GM11168 (cell line): ENCODE measurements around the gene ANAPC1.
"Not testable (repeated sequence)": the region's sequence is repeated elsewhere in the genome, so short reads cannot be mapped to it uniquely, and the experiment has no call there.

Experiments
- in situ Hi-C: fragments of 300-500 bp; cut with MboI; formaldehyde crosslinking; loops from one replicate; pipeline ENCODE4 v1.12.0; 2022; ENCODE audit warnings: low sequenced_read_pairs; ENCODE audit not compliant: unreplicated experiment

ANAPC1 gene

GRCh38 chr2:111905990-111906735 is 22.2 kb upstream of the ANAPC1 start:
- in situ Hi-C loops = no loop called here

DNA sequence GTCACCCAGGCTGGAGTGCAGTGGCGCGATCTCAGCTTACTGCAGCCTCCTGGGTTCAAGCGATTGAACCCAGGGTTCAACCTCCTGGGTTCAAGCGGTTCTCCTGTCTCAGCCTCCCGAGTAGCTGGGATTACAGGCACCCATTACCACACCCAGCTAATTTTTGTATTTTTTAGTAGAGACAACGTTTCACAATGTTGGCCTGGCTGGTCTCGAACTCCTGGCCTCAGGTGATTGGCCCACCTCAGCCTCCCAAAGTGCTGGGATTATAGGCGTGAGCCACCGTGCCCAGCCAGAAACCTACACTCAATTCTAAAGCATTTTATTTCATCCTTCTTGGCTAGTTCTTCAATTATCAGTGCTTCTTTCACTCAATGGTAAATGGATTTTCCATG is 21.5 kb upstream of the ANAPC1 start:
- in situ Hi-C loops = not testable (repeated sequence)

DNA sequence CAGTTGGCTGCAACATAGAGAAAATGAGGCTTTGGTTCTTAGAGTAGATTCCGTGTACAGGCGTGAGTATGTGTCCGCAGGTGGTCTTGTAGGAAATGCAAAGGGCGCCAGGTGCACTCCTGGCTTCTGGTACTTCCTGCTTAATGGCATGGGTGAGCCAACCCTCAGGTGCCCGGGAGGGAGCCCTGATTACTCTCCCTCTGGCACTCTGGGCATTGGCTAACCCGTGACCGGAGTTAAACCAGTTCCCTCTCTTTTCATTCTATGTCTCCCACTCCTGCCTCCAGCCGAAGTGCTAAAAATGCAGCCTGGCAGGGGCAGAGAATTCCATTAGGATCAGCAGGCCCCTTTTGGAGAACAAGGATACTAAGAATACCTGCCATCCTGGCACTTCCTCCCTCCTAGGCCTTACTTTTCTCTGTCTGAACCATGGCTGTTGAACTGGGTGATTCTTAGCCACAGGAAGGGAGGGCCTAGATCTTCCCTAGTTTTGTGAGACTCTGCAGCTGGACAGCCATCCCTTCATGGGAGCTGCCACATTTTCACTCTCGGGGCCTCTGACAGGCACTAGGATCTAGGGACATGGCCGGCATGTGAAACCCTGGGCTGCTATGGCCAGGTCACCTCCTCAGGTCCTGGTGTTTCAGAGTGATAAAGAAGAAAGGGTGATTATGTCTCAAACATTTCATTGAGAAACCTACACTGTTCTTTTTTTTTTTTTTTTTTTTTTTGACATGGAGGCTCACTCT is 20.9 kb upstream of the ANAPC1 start:
- in situ Hi-C loops = no loop called here

- in situ Hi-C loops = no loop called here
Measured at GRCh38 chr2:111903930-111904439, 20.0 kb upstream of the ANAPC1 start.

- in situ Hi-C loops = no loop called here
Measured at GRCh38 chr2:111903516-111903915, 19.5 kb upstream of the ANAPC1 start.

DNA sequence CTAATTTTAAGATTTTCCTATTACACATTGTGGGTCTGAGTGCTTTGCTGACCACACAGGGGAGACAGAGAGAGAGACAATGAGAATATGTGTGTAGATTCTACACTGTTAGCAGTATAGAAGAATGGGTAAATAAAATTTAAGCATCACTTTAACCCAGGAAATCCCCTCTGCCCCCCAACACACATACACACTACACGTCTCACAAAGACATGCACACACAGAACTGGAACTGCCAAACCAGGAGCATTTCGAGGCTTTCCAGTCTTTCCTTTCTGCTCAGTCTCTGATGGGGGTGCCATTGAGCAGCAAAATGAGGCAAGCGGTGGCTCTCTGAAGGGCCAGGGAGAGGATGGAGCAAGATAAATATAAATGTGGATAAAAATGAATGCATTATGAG is 16.9 kb upstream of the ANAPC1 start:
- in situ Hi-C loops = no loop called here

DNA sequence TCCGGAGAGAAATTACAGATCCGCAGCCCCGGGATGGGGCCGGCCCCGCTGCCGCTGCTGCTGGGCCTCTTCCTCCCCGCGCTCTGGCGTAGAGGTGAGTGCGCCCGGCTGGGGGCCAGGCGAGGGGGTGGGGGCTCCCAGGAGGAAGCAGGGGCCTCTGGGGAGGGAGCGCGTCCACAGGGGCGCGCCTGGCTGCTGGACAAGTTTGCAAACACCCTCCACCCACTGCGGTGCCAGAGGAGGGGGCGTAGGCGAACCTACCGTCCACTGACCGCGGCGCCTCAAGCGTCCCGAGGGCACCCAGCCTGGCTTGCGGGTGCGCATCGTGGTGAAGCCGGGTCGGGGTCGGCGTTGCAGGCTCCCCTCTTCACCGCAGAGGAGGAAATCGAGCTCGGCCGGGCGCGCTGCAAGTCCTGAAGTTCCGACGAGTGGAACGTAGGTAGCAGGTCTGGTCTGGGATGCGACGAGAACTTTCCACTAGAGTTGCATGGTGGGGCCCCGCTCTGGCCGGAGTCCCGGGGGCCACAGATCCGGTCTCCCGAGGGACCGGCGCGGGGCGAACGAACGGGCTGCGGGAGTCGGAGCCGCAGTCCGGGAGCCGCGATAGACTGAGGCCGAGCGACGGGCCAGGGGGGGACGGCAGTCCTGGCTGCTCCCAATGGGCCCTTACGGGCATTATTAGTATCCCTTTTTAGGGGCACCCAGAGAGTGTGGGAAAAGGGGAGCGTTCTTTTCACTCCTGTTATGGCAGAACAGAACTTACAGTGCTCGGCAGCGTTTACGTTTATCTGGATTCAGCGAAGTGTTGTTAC is 14.9 kb upstream of the ANAPC1 start:
- in situ Hi-C loops = no loop called here

DNA sequence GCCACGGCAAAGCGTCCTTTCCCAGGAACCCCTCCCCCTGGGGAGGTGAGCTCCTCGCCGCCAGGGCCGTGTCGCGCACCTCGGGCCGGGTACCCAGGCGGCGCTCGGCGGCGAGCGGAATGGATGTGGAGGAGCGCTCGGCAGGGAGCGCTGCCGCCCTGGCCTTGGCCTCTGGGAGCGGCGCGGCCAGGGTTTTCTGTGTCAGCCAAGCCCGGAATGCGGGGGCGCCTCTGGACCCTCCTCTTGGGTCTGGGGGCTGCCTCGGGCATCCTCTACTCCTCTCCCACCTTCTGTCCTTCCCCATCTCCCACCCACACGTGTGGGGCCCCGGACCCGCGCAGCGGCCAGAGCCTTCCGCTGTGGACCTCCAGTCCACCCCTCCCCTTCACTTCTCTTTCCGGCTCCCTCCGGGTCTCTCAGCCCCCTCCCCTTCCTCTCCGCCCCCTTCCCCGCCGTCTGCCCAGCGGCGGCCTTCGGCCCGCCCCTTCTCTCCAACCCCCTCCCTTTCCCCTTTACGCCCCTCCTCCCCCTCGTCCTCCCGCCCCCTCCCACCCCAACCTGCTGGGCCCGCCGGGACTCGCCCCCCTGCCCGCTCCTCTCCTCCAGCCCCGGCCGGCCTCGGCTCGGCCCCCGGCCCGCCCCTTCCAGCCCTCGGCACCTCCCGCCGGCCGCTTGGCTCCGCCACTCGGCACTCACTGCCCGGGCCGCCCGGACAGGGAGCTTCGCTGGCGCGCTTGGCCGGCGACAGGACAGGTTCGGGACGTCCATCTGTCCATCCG is 14.1 kb upstream of the ANAPC1 start, which contains the start of gene MERTK:
Gene MERTK, plus strand, starts transcription at position 684 of the 779 bp plus-strand sequence. CDS start 129 bp downstream, outside the sequence.
- in situ Hi-C loops = no loop called here

DNA sequence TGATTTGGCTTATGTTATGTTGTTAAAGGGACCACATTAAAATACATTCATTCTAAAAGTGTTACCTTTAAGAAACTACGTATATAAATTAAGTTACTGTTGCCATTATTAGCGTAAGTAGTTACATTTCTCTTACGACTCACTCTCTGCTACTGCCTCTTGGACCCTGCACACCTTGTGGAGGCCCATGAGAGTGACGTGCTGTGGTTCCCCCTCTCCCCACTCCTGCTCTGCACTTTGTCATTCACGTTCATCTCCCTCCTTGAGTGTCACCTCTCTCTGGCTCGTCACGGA is 13.6 kb upstream of the ANAPC1 start:
- in situ Hi-C loops = no loop called here

DNA sequence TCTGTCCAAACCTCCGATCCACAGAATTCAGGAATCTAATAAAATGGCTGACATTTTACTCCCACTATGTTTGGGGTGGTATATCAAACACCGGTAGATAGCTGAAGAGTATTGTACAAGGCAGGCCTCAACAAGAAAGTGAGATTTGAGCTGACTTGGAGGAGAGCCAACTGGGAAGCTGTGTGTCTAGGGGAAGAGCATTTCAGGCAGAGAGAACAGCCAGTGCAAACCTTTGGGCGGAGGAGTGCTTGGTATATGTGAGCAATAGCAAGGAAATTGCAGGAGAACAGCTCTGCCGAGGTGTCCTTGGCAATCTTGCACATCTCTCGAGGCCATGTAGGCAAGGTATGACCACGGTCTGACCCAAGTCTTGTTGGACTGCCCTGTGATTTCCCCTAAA is 12.6 kb upstream of the ANAPC1 start:
- in situ Hi-C loops = no loop called here

DNA sequence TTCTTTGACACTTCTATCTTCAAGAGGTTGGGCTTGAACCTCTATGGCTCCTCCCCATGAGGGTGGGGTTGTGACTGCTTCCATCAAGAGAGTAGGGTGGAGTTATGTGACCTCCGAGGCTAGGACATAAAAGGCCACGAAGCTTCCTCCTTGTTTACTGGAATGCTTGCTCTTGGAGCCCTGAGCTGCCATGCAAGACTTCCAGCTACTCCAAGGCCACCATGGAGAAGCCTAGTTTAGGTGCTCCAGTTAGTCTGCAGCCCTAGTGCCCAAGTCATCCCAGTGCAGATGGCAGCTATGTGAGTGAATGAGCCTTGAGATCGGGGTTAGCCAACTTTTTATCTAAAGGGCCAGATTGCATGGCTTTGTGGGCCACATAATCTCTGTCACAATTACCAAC is 12.0 kb upstream of the ANAPC1 start:
- in situ Hi-C loops = no loop called here

DNA sequence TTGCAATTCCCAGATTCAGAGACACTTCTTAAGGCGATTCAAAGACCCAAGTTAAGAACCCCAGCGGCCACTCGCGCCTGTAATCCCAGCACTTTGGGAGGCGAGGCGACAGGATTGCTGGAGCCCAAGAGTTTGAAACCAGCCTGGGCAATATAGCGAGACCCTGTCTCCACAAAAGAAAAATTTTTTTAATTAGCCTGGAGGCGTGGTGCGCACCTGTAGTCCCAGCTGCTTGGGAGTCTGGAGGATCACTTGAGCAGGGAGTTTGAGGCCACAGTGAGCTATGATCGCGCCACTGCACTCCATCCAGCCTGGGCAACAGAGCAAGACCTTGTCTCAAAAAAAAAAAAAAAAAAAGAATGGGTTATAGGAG is 585 bp upstream of the ANAPC1 start:
- in situ Hi-C loops = no loop called here

- in situ Hi-C loops = not testable (repeated sequence)
Measured at GRCh38 chr2:111872806-111873205, 11.2 kb downstream of the ANAPC1 start.

GRCh38 chr2:111865124-111865523 is 18.9 kb downstream of the ANAPC1 start:
- in situ Hi-C loops = not testable (repeated sequence)

- in situ Hi-C loops = not testable (repeated sequence)
Measured at GRCh38 chr2:111860005-111860404, 24.0 kb downstream of the ANAPC1 start.

DNA sequence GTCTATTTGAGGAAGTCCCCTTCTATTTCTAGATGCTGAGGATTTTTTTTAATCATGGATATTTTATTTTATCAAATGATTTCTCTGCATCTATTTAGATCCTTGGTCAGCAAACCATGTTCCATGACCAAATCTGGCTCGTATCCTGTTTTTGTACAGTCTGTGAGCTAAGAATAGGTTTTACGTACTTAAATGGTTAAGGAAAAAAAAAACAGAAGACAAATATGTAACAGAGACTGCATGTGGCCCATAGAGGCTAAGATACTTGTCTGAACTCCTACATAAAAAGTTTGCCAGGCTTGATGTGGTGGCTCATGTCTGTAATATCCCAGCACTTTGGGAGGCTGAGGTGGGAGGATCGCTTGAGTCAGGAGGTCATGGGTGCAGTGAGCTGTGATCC is 31.4 kb downstream of the ANAPC1 start:
- in situ Hi-C loops = not testable (repeated sequence)

GRCh38 chr2:111850646-111851045 is 33.3 kb downstream of the ANAPC1 start:
- in situ Hi-C loops = not testable (repeated sequence)

- in situ Hi-C loops = not testable (repeated sequence)
Measured at GRCh38 chr2:111839625-111840282, 44.2 kb downstream of the ANAPC1 start.

DNA sequence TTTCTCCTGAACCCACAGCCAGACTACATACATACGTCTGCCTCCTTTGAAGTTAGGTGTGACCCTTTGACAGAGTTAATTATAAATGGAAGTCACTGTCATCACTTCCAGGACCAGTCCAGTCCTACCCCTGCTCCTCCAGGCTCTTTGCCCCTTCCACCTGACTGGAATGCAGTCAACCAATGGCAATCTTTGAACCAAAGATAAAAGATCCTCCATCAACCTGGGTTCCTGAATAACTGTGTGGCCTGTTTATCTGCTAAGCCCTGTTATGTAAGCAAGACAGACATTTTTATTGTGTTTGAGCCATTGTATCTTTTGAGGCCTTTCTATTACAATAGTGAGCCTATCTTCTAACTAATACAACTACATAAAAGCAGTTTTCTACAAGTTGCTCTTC is 45.0 kb downstream of the ANAPC1 start:
- in situ Hi-C loops = not testable (repeated sequence)

DNA sequence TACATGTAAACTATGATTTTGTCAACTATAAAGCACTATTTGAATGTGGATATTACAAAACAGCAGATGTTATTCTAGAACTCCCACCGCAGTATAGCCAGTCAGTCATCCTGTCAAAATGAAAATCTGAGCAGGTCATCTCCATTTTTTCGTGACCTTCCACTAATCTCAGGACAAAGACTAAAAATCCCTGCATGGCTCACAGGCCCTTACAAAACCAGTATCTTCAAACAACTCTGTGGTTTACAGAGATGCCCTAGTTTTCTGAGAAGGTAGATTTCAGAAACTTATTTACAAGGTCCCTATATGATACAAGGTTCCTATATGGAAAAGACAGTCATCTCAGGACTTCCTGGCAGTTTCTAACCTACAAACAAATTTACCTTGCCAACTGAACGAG is 49.8 kb downstream of the ANAPC1 start:
- in situ Hi-C loops = not testable (repeated sequence)
